GM21447 (cell line): Measurements from ENCODE around the gene VWA7.
"Not testable (repeated sequence)": the region's sequence is repeated elsewhere in the genome, so short reads cannot be mapped to it uniquely, and the experiment has no call there.

Experiments used
- ATAC-seq: cut with Tn5 transposase; IDR thresholded peaks from one replicate; pipeline ENCODE4 v1.9.1; 2021; ENCODE audit not compliant: unreplicated experiment

The VWA7 gene

GRCh38 chr6:31805939-31806469 is 28.9 kb upstream of the VWA7 start:
- ATAC-seq, result no peak

- not testable (repeated sequence) for ATAC-seq
Observed at GRCh38 chr6:31801031-31801927, 24.2 kb upstream of the VWA7 start.

GRCh38 chr6:31799781-31800180 is 22.7 kb upstream of the VWA7 start:
- ATAC-seq, result no peak

GRCh38 chr6:31797588-31797987 is 20.5 kb upstream of the VWA7 start:
- ATAC-seq, result no peak

- ATAC-seq, result no peak
Observed at GRCh38 chr6:31796993-31797385, 19.9 kb upstream of the VWA7 start.

GRCh38 chr6:31795616-31796298 is 18.6 kb upstream of the VWA7 start, which contains the start of gene VARS1:
Gene VARS1 (minus strand): TSS chr6:31795752. CDS start chr6:31795217, 535 bp downstream.
- peak; percentile 75 for ATAC-seq

DNA sequence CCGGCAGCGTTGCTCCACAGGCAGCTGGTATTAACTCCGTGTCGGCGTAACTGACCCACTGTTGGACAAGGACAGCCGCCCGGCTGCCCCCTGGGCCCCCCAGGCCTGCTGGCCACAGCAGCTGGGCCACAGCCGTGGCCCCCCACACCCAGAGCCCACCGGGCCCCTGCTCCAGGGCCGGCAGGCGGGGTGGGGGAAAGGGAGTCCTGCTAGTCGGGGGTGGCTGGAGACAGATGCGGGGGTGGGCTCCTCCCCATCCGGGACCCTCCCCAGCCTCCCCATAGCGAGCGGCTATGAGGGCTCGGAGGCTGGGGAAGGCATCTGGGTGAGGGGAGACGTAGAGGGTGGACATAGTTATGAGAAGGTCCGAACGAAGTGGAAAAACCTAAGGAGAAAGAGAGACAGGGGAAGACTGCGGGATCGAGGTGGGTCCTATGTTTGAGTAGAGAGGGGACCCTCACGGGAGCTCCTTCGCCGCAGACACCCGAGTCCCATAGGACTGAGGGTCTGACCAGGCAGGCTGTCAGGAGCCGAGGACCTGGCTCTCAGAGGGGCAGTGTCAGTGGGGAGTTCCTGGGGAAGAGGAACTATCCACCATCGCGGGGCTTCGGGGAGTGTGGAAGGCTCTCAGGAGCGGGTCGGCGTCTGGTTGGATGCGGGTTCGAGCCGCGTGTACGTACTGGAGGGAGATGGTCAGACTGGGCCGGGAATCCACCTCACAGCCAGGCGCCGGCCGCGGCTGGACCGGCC is 17.9 kb upstream of the VWA7 start:
- ATAC-seq, result peak; percentile 24

GRCh38 chr6:31794294-31794865 is 17.3 kb upstream of the VWA7 start:
- no peak for ATAC-seq

- ATAC-seq, result not testable (repeated sequence)
Observed at GRCh38 chr6:31793927-31794245, 16.8 kb upstream of the VWA7 start.

- ATAC-seq, result no peak
Observed at GRCh38 chr6:31792761-31793171, 15.6 kb upstream of the VWA7 start.

- no peak for ATAC-seq
Observed at GRCh38 chr6:31792090-31792374, 14.9 kb upstream of the VWA7 start.

GRCh38 chr6:31791324-31792089 is 14.4 kb upstream of the VWA7 start:
- ATAC-seq, result no peak

- ATAC-seq, result no peak
Observed at GRCh38 chr6:31785475-31785874, 8.3 kb upstream of the VWA7 start.

GRCh38 chr6:31784098-31784925 is 7.2 kb upstream of the VWA7 start:
- no peak for ATAC-seq

GRCh38 chr6:31782126-31782855 is 5.2 kb upstream of the VWA7 start:
- no peak for ATAC-seq

DNA sequence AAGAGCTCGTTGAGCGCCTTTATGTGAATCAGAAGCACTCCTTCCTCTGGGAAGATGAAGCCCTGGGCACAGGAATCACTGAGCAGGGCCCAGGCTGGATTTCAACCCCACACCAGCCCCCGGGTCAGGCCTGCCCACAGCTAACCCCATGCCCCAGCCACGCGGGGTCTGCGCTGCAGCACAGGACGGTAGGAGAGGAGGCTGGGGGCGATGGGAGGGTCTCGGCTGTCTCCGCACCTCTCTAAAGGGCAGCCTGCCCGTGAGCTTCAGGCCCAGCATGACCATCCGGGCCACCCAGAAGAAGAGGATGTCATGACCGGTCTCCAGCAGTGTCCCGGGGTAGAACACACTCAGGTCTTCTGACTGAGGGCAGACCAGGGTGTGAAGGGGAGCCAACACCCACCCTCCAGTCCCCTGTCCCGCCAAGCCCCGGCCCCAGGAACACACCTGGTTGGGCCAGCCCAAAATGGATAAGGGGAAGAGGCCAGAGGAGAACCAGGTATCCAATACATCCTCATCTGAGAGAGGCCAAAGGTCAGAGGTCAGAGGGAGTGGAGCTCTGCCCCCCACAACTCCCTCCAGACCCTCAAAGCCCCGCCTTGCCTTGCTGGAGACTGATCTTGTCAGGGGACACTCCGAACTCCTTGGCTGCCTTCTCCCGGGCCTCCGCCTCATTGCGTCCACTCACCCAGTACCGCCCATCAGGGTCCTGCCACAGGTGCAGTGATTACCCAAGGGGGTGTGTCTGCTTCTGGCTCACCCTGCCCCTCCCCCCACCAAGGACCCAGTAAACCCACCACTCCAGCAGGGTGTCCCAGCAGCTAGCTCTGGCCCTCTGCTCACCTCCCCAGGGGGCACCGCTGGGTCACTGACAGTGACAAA is 4.4 kb upstream of the VWA7 start:
- no peak for ATAC-seq

DNA sequence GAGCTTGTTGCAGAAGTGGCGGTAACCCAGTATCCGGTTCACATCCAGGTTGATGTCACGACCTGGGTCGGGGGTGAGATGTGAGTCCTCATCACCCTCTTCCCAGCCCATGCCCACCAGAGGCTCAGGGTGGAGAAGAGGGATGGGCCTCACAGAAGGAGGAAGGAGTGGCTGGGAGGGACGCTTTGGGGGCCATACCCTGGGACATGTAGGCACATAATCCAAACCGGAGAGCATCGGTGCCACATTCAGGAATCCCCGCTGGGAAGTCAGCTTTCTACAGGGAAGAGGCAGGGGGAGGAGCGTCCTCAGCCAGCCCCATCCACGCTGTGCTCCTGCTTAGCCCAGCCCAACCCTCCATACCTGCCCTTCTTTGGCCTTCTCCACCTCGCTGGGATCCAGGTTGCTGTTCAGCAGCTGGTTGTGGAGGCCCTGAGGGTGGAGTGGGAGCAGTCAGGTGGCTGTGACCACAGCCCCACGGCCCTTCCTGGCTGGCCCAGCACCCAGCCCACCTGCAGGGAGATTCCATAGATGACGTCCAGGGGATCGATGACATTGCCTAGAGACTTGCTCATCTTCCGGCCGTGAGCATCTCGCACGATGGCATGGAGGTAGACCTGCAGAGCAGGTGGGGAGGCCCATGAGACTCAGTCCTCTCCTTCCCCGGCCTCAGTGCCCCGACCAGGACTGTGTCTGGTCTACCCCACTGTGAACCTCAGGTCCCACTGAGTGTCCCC is 3.5 kb upstream of the VWA7 start:
- ATAC-seq, result no peak
